Trophoblast cell (in vitro differentiated cells and primary cell): ENCODE results near the gene COL3A1.

ENCODE experiments used
- DNase-seq, 2 donors: peaks; one replicate each; pipeline ENCODE4 v3.0.0-alpha.2; 2016
- H2AFZ ChIP-seq: 2 replicates; pipeline ENCODE4 v1.6.1; 2013; ENCODE audit warnings: low read length, moderate library complexity, mild to moderate bottlenecking; ENCODE audit not compliant: insufficient read depth, poor library complexity
- H2AK5ac ChIP-seq: 2 replicates; pipeline ENCODE4 v1.6.1; 2013; ENCODE audit warnings: mild to moderate bottlenecking, low read length
- H2BK120ac ChIP-seq: 2 replicates; pipeline ENCODE4 v1.6.1; 2013; ENCODE audit warnings: low read length, mild to moderate bottlenecking, moderate library complexity; ENCODE audit not compliant: insufficient read depth, poor library complexity
- H2BK12ac ChIP-seq: 2 replicates; pipeline ENCODE4 v1.6.1; 2013; ENCODE audit warnings: mild to moderate bottlenecking, low read length, moderate library complexity
- H2BK5ac ChIP-seq: 2 replicates; pipeline ENCODE4 v1.6.1; 2013; ENCODE audit warnings: low read length, low read depth, moderate library complexity, mild to moderate bottlenecking; ENCODE audit not compliant: poor library complexity
- H3K14ac ChIP-seq: 2 replicates; pipeline ENCODE4 v1.6.1; 2013; ENCODE audit warnings: mild to moderate bottlenecking, low read length
- H3K18ac ChIP-seq: 2 replicates; pipeline ENCODE4 v1.6.1; 2013; ENCODE audit warnings: mild to moderate bottlenecking, low read length
- H3K23ac ChIP-seq: 2 replicates; pipeline ENCODE4 v1.6.1; 2013; ENCODE audit warnings: low read length
- H3K27ac ChIP-seq: 2 replicates; pipeline ENCODE4 v1.5.1; 2013; ENCODE audit warnings: low read depth, mild to moderate bottlenecking, inconsistent platforms, low read length, moderate library complexity
- H3K27me3 ChIP-seq: 2 replicates; pipeline ENCODE4 v1.6.1; 2013; ENCODE audit warnings: inconsistent platforms, mild to moderate bottlenecking, low read length, moderate library complexity; ENCODE audit not compliant: insufficient read depth
- H3K36me3 ChIP-seq, 2 experiments: 1 replicate in 1 of 2; 2 replicates in 1 of 2; pipeline ENCODE4 v1.6.1; 2013; ENCODE audit warnings: low read length in 2 of 2, mild to moderate bottlenecking in 2 of 2, moderate library complexity in 1 of 2; ENCODE audit not compliant: insufficient read depth in 2 of 2, control insufficient read depth in 1 of 2
- H3K4ac ChIP-seq: 2 replicates; pipeline ENCODE4 v1.6.1; 2013; ENCODE audit warnings: low read depth, mild to moderate bottlenecking, low read length, moderate library complexity
- H3K4me1 ChIP-seq, 2 experiments: 1 replicate in 1 of 2; 2 replicates in 1 of 2; pipeline ENCODE4 v1.6.1; 2013; ENCODE audit warnings: low read length in 2 of 2, mild to moderate bottlenecking in 2 of 2, moderate library complexity in 1 of 2; ENCODE audit not compliant: insufficient read depth in 2 of 2, control insufficient read depth in 1 of 2
- H3K4me2 ChIP-seq: 2 replicates; pipeline ENCODE4 v1.6.1; 2013; ENCODE audit warnings: inconsistent platforms, mild to moderate bottlenecking, low read length, moderate library complexity
- H3K4me3 ChIP-seq: 2 replicates; pipeline ENCODE4 v1.5.1; 2013; ENCODE audit warnings: mild to moderate bottlenecking, low read depth, low read length, inconsistent platforms
- H3K79me1 ChIP-seq: one replicate; pipeline ENCODE4 v1.6.1; 2013; ENCODE audit warnings: low read length
- H3K79me2 ChIP-seq: 2 replicates; pipeline ENCODE4 v1.6.1; 2013; ENCODE audit warnings: low read length, mild to moderate bottlenecking; ENCODE audit not compliant: control insufficient read depth, insufficient read depth, poor library complexity
- H3K9ac ChIP-seq: 2 replicates; pipeline ENCODE4 v1.6.1; 2013; ENCODE audit warnings: mild to moderate bottlenecking, low read length
- H3K9me3 ChIP-seq: 2 replicates; pipeline ENCODE4 v1.6.1; 2013; ENCODE audit warnings: low read depth, mild to moderate bottlenecking, control low read depth, inconsistent platforms, low read length; ENCODE audit not compliant: insufficient read depth
- H4K12ac ChIP-seq: 2 replicates; pipeline ENCODE4 v1.6.1; 2013; ENCODE audit warnings: low read depth, mild to moderate bottlenecking, low read length, moderate library complexity
- H4K8ac ChIP-seq: 2 replicates; pipeline ENCODE4 v1.6.1; 2013; ENCODE audit warnings: low read depth, mild to moderate bottlenecking, low read length, moderate library complexity
- H4K91ac ChIP-seq: one replicate; pipeline ENCODE4 v1.6.1; 2013; ENCODE audit warnings: low read depth, mild to moderate bottlenecking, low read length, moderate library complexity
- WGBS: extraction: QIAGEN DNeasy Blood & Tissue Kit; methylation state at CpG from one replicate; pipeline ENCODE4 v1.1.7; 2013; ENCODE audit warnings: missing lambda C conversion rate; ENCODE audit not compliant: insufficient read length, insufficient coverage; ENCODE audit errors: extremely low coverage; 5-methylcytosine and 5-hydroxymethylcytosine counted together

The COL3A1 gene

GRCh38 chr2:188984680-188985079 lies 10.5 kb downstream of the COL3A1 start:
- no peak overlapping the region for H3K18ac ChIP-seq
- no peaks in the 10 kb centered on the region for H3K27me3 ChIP-seq
- H2AK5ac ChIP-seq, result no peak overlapping the region
- H3K36me3 ChIP-seq, result peaks cover 4 to 5% of the 10 kb centered on the region in 2 experiments
- no peak overlapping the region for H3K4ac ChIP-seq
- no peak overlapping the region for H4K91ac ChIP-seq
- no peak overlapping the region for H3K27ac ChIP-seq
- H2BK5ac ChIP-seq, result no peak overlapping the region
- no peak overlapping the region for H3K4me3 ChIP-seq
- H3K79me1 ChIP-seq, result no peaks in the 10 kb centered on the region
- H3K4me1 ChIP-seq, result no peaks in the 10 kb centered on the region
- peak; percentile 79 to 94 for DNase-seq
- H3K4me2 ChIP-seq, result no peak overlapping the region
- no peak overlapping the region for H2BK12ac ChIP-seq
- H3K79me2 ChIP-seq, result no peaks in the 10 kb centered on the region
- WGBS, result no CpG with 5 or more reads among the region's 5 CpGs
- H2BK120ac ChIP-seq, result no peak overlapping the region
- no peak overlapping the region for H3K9ac ChIP-seq
- no peaks in the 10 kb centered on the region for H3K9me3 ChIP-seq
- no peak overlapping the region for H3K14ac ChIP-seq
- no peak overlapping the region for H2AFZ ChIP-seq
- no peak overlapping the region for H4K12ac ChIP-seq
- H4K8ac ChIP-seq, result no peak overlapping the region
- no peak overlapping the region for H3K23ac ChIP-seq

GRCh38 chr2:188986839-188987238 lies 12.7 kb downstream of the COL3A1 start:
- Histone ChIP-seq H3K4me2 (no peak overlapping the region), H3K27ac (no peak overlapping the region), H3K4me1 (no peaks in the 10 kb centered on the region), H3K4ac (no peak overlapping the region), H3K23ac (no peak overlapping the region), H3K27me3 (no peaks in the 10 kb centered on the region), H3K9ac (no peak overlapping the region), H3K9me3 (no peaks in the 10 kb centered on the region), H4K8ac (no peak overlapping the region), H3K14ac (no peak overlapping the region), H2BK5ac (no peak overlapping the region), H3K18ac (no peak overlapping the region), H2AFZ (no peak overlapping the region), H2AK5ac (no peak overlapping the region), H3K79me1 (no peaks in the 10 kb centered on the region), H3K36me3 (peaks cover 6 to 10% of the 10 kb centered on the region in 2 experiments), H3K4me3 (no peak overlapping the region), H4K91ac (no peak overlapping the region), H3K79me2 (no peaks in the 10 kb centered on the region), H2BK12ac (no peak overlapping the region), H4K12ac (no peak overlapping the region), H2BK120ac (no peak overlapping the region)
- no CpG with 5 or more reads among the region's 4 CpGs for WGBS
- DNase-seq, result peak; percentile 8 to 44

GRCh38 chr2:188993247-188993646 lies 19.1 kb downstream of the COL3A1 start:
- H2BK120ac ChIP-seq, result no peak overlapping the region
- no peak overlapping the region for H2BK5ac ChIP-seq
- no CpG with 5 or more reads among the region's 1 CpG for WGBS
- peaks cover 20 to 39% of the 10 kb centered on the region in 2 experiments for H3K36me3 ChIP-seq
- H2BK12ac ChIP-seq, result no peak overlapping the region
- no peak overlapping the region for H3K9ac ChIP-seq
- H4K91ac ChIP-seq, result no peak overlapping the region
- H3K14ac ChIP-seq, result no peak overlapping the region
- H3K79me2 ChIP-seq, result no peaks in the 10 kb centered on the region
- H2AFZ ChIP-seq, result no peak overlapping the region
- no peak overlapping the region for H3K4me2 ChIP-seq
- no peaks in the 10 kb centered on the region for H3K79me1 ChIP-seq
- H3K9me3 ChIP-seq, result no peaks in the 10 kb centered on the region
- no peak overlapping the region for H3K27ac ChIP-seq
- no peak for DNase-seq
- no peaks in the 10 kb centered on the region for H3K4me1 ChIP-seq
- H3K18ac ChIP-seq, result no peak overlapping the region
- no peak overlapping the region for H3K23ac ChIP-seq
- no peak overlapping the region for H2AK5ac ChIP-seq
- no peak overlapping the region for H3K4ac ChIP-seq
- no peak overlapping the region for H4K8ac ChIP-seq
- H4K12ac ChIP-seq, result no peak overlapping the region
- H3K4me3 ChIP-seq, result no peak overlapping the region
- H3K27me3 ChIP-seq, result no peaks in the 10 kb centered on the region

GRCh38 chr2:188997263-188997662 lies 23.1 kb downstream of the COL3A1 start:
- no peaks in the 10 kb centered on the region for H3K79me1 ChIP-seq
- H3K27ac ChIP-seq, result no peak overlapping the region
- H3K18ac ChIP-seq, result no peak overlapping the region
- H3K4me1 ChIP-seq, result peaks cover 2% of the 10 kb centered on the region in 2 experiments
- no peak overlapping the region for H3K9ac ChIP-seq
- H2AK5ac ChIP-seq, result no peak overlapping the region
- H2BK5ac ChIP-seq, result no peak overlapping the region
- H3K14ac ChIP-seq, result no peak overlapping the region
- H2BK120ac ChIP-seq, result no peak overlapping the region
- H3K9me3 ChIP-seq, result no peaks in the 10 kb centered on the region
- H4K12ac ChIP-seq, result no peak overlapping the region
- no peak overlapping the region for H2AFZ ChIP-seq
- H3K27me3 ChIP-seq, result no peaks in the 10 kb centered on the region
- peaks cover 27 to 49% of the 10 kb centered on the region in 2 experiments for H3K36me3 ChIP-seq
- no peak overlapping the region for H3K4me3 ChIP-seq
- no peaks in the 10 kb centered on the region for H3K79me2 ChIP-seq
- H4K91ac ChIP-seq, result no peak overlapping the region
- no peak overlapping the region for H3K4me2 ChIP-seq
- DNase-seq, result no peak
- no peak overlapping the region for H4K8ac ChIP-seq
- H2BK12ac ChIP-seq, result no peak overlapping the region
- no peak overlapping the region for H3K23ac ChIP-seq
- H3K4ac ChIP-seq, result no peak overlapping the region
